H1 (cell line): ENCODE data around the gene DPP10. TPM values are rescaled to one million over a fixed set of nuclear protein-coding genes. Genes with fewer than 3 reads are reported as not detected.

Experiments used
- CTCF ChIA-PET: fragments of 300-600 bp; sonication (Branson Sonifier 250); formaldehyde crosslinking; loops from one replicate; lab custom pipeline; 2021; ENCODE audit not compliant: partially characterized antibody; lab: Charles Lee
- POLR2A ChIA-PET: fragments of 300-600 bp; sonication (Branson Sonifier 250); formaldehyde crosslinking; loops from one replicate; lab custom pipeline; 2021; ENCODE audit warnings: inconsistent platforms; ENCODE audit not compliant: partially characterized antibody; lab: Charles Lee
- DNase-seq, 2 experiments: peaks; one replicate each; pipeline versions ENCODE4 v3.0.0 to v3.0.0-alpha.2; 2010 to 2022; ENCODE audit warnings: low spot score in 2 of 2, low read depth in 1 of 2, mixed read lengths in 1 of 2
- FAIRE-seq: peaks from 2 replicates; lab custom pipeline; 2011; peaks lifted over from hg19 to GRCh38; lab: Jason Lieb, UNC
- H2AFZ ChIP-seq: 2 replicates; pipeline ENCODE4 v1.8.1; 2012; ENCODE audit warnings: low read length, inconsistent platforms
- H2AK5ac ChIP-seq: 2 replicates; pipeline ENCODE4 v1.6.1; 2013; ENCODE audit warnings: low read depth, low read length
- H2BK120ac ChIP-seq: replicated peaks from 2 replicates; pipeline ENCODE3; 2013; ENCODE audit warnings: low read depth, low read length, inconsistent platforms
- H2BK12ac ChIP-seq: 2 replicates; pipeline ENCODE4 v1.6.1; 2013; ENCODE audit warnings: low read depth, low read length
- H2BK15ac ChIP-seq: 2 replicates; pipeline ENCODE4 v1.6.1; 2013; ENCODE audit warnings: low read length
- H2BK20ac ChIP-seq: 2 replicates; pipeline ENCODE4 v1.6.1; 2013; ENCODE audit warnings: low read length
- H2BK5ac ChIP-seq: 2 replicates; pipeline ENCODE4 v1.6.1; 2013; ENCODE audit warnings: low read depth, low read length
- H3K14ac ChIP-seq: 2 replicates; pipeline ENCODE4 v1.6.1; 2013; ENCODE audit warnings: inconsistent platforms; ENCODE audit not compliant: insufficient read length
- H3K18ac ChIP-seq: 2 replicates; pipeline ENCODE4 v1.6.1; 2013; ENCODE audit warnings: low read length; ENCODE audit errors: extremely low read depth
- H3K23ac ChIP-seq: 2 replicates; pipeline ENCODE4 v1.6.1; 2013; ENCODE audit warnings: inconsistent platforms; ENCODE audit not compliant: insufficient read length
- H3K23me2 ChIP-seq: 2 replicates; pipeline ENCODE4 v1.6.1; 2013; ENCODE audit warnings: low read depth, low read length
- H3K27ac ChIP-seq: 2 replicates; pipeline ENCODE4 v1.6.1; 2011; ENCODE audit warnings: low read depth, low read length, inconsistent platforms
- H3K27me3 ChIP-seq, 4 experiments: replicated peaks in 1 of 4; 1 replicate in 1 of 4; 2 replicates in 3 of 4; pipeline versions ENCODE4 v1.6.1 to v1.8.1; 2011 to 2013; ENCODE audit warnings: low read length in 3 of 4, mild to moderate bottlenecking in 3 of 4, inconsistent platforms in 2 of 4, mixed read lengths in 2 of 4, moderate library complexity in 1 of 4; ENCODE audit not compliant: control insufficient read depth in 3 of 4, insufficient read depth in 3 of 4; ENCODE audit errors: extremely low read depth in 1 of 4
- H3K36me3 ChIP-seq, 4 experiments: 2 replicates each; pipeline versions ENCODE4 v1.6.1 to v1.8.1; 2011 to 2013; ENCODE audit warnings: mild to moderate bottlenecking in 4 of 4, low read length in 3 of 4, moderate library complexity in 2 of 4, control low read depth in 1 of 4, inconsistent platforms in 1 of 4; ENCODE audit not compliant: insufficient read depth in 4 of 4, control insufficient read depth in 2 of 4
- H3K4ac ChIP-seq: replicated peaks from 2 replicates; pipeline ENCODE3; 2013; ENCODE audit warnings: low read length, low read depth, mixed read lengths, inconsistent platforms; ENCODE audit not compliant: insufficient read length
- H3K4me1 ChIP-seq, 4 experiments: replicated peaks in 1 of 4; 1 replicate in 1 of 4; 2 replicates in 3 of 4; pipeline versions ENCODE4 v1.6.1 to v1.8.1; 2011 to 2013; ENCODE audit warnings: low read length in 3 of 4, inconsistent platforms in 2 of 4, mixed read lengths in 1 of 4; ENCODE audit not compliant: insufficient read depth in 4 of 4, control insufficient read depth in 3 of 4
- H3K4me2 ChIP-seq, 2 experiments: 2 replicates each; pipeline versions ENCODE4 v1.6.1 to v1.8.1; 2011 to 2013; ENCODE audit warnings: low read depth in 2 of 2, low read length in 2 of 2, control low read depth in 1 of 2, inconsistent platforms in 1 of 2, mild to moderate bottlenecking in 1 of 2; ENCODE audit not compliant: insufficient read depth in 1 of 2
- H3K4me3 ChIP-seq, 4 experiments: fragments of 200-600, 300-600 bp in 1 of 4; sonication (generic), shearing (Covaris generic), sonication (Bioruptor Twin) in 1 of 4; 2 replicates each; pipeline versions ENCODE4 v1.5.1 to v1.8.1; 2011 to 2016; ENCODE audit warnings: low read length in 4 of 4, low read depth in 3 of 4, control low read depth in 2 of 4, inconsistent platforms in 2 of 4, mild to moderate bottlenecking in 2 of 4, mixed read lengths in 1 of 4, moderate library complexity in 1 of 4; ENCODE audit not compliant: insufficient read depth in 2 of 4; ENCODE audit errors: extremely low read depth in 1 of 4
- H3K56ac ChIP-seq: replicated peaks from 2 replicates; pipeline ENCODE3; 2013; ENCODE audit warnings: low read depth, mild to moderate bottlenecking, mixed read lengths, low read length, inconsistent platforms; ENCODE audit not compliant: insufficient read length
- H3K79me1 ChIP-seq: 2 replicates; pipeline ENCODE4 v1.6.1; 2013; ENCODE audit warnings: low read depth, low read length, control low read depth
- H3K79me2 ChIP-seq, 2 experiments: 2 replicates each; pipeline versions ENCODE4 v1.6.1 to v1.8.1; 2012 to 2013; ENCODE audit warnings: low read length in 2 of 2, mild to moderate bottlenecking in 2 of 2, inconsistent platforms in 1 of 2; ENCODE audit not compliant: insufficient read depth in 2 of 2, control insufficient read depth in 1 of 2
- H3K9ac ChIP-seq, 4 experiments: replicated peaks in 1 of 4; 1 replicate in 1 of 4; 2 replicates in 3 of 4; pipeline versions ENCODE4 v1.6.1 to v1.8.1; 2011 to 2013; ENCODE audit warnings: low read depth in 3 of 4, low read length in 3 of 4, control low read depth in 2 of 4, mild to moderate bottlenecking in 2 of 4, moderate library complexity in 2 of 4, inconsistent platforms in 1 of 4; ENCODE audit errors: extremely low read depth in 1 of 4
- H3K9me3 ChIP-seq, 2 experiments: 2 replicates each; pipeline versions ENCODE4 v1.6.1 to v1.8.1; 2012 to 2013; ENCODE audit warnings: mild to moderate bottlenecking in 2 of 2, moderate library complexity in 2 of 2, control low read depth in 1 of 2, inconsistent platforms in 1 of 2, low read depth in 1 of 2, low read length in 1 of 2, mixed read lengths in 1 of 2; ENCODE audit not compliant: insufficient read depth in 2 of 2
- H4K20me1 ChIP-seq, 2 experiments: replicated peaks in 1 of 2; 2 replicates each; pipeline versions ENCODE3 to v1.8.1; 2011 to 2013; ENCODE audit warnings: inconsistent platforms in 2 of 2, low read length in 2 of 2, mild to moderate bottlenecking in 1 of 2; ENCODE audit not compliant: insufficient read depth in 2 of 2, control insufficient read depth in 1 of 2
- H4K5ac ChIP-seq: 2 replicates; pipeline ENCODE4 v1.6.1; 2013; ENCODE audit warnings: low read length, low read depth, mixed read lengths, inconsistent platforms; ENCODE audit not compliant: insufficient read length
- H4K8ac ChIP-seq: 2 replicates; pipeline ENCODE4 v1.8.0; 2013; ENCODE audit warnings: mild to moderate bottlenecking, moderate library complexity, low read length, inconsistent platforms; ENCODE audit not compliant: insufficient read depth; ENCODE audit errors: extremely low read depth
- H4K91ac ChIP-seq: replicated peaks from 2 replicates; pipeline ENCODE3; 2013; ENCODE audit warnings: low read length, mixed read lengths, inconsistent platforms; ENCODE audit not compliant: insufficient read length
- ASH2L ChIP-seq: fragments of 200-600, 300-600 bp; sonication (generic); IDR thresholded peaks from one replicate; pipeline ENCODE4 v1.7.1; 2017; ENCODE audit warnings: low read length
- BRCA1 ChIP-seq: IDR thresholded peaks from 2 replicates; pipeline ENCODE4 v1.6.1; 2012; ENCODE audit warnings: low read depth, low read length, improper control_type of control experiment
- CREB1 ChIP-seq: IDR thresholded peaks from 2 replicates; pipeline ENCODE4 v1.6.1; 2012; ENCODE audit warnings: inconsistent platforms
- EP300 ChIP-seq, 2 experiments: IDR thresholded peaks; 1 replicate in 1 of 2; 2 replicates in 1 of 2; pipeline ENCODE4 v1.6.1; 2011 to 2012; ENCODE audit warnings: low read depth in 2 of 2, low read length in 2 of 2, mild to moderate bottlenecking in 2 of 2, borderline replicate concordance in 1 of 2, inconsistent platforms in 1 of 2, moderate library complexity in 1 of 2
- EZH2 ChIP-seq: fragments of 200-600 bp; sonication (generic); IDR thresholded peaks from 2 replicates; pipeline ENCODE4 v1.7.1; 2012; ENCODE audit warnings: low read depth, mild to moderate bottlenecking, moderate library complexity, low read length, inconsistent platforms; ENCODE audit not compliant: severe bottlenecking
- HDAC2 ChIP-seq, 2 experiments: fragments of 300-600 bp in 1 of 2; sonication (generic) in 1 of 2; IDR thresholded peaks; 2 replicates each; pipeline ENCODE4 v1.6.1; 2011 to 2012; ENCODE audit warnings: low read depth in 2 of 2, low read length in 2 of 2, mild to moderate bottlenecking in 2 of 2, moderate library complexity in 2 of 2, borderline replicate concordance in 1 of 2, inconsistent platforms in 1 of 2
- KDM1A ChIP-seq: fragments of 200-600, 300-600 bp; sonication (generic); IDR thresholded peaks from 2 replicates; pipeline ENCODE4 v1.7.1; 2016; ENCODE audit warnings: mild to moderate bottlenecking, low read length, borderline replicate concordance
- NRF1 ChIP-seq: IDR thresholded peaks from 2 replicates; pipeline ENCODE4 v1.6.1; 2011; ENCODE audit warnings: mild to moderate bottlenecking, low read depth, low read length, improper control_type of control experiment
- RXRA ChIP-seq: IDR thresholded peaks from 2 replicates; pipeline ENCODE4 v1.6.1; 2011; ENCODE audit warnings: low read depth, mild to moderate bottlenecking, low read length, moderate library complexity; ENCODE audit not compliant: insufficient read depth
- SP2 ChIP-seq: IDR thresholded peaks from 2 replicates; pipeline ENCODE4 v1.6.1; 2012; ENCODE audit warnings: mild to moderate bottlenecking, low read length, inconsistent platforms
- TAF7 ChIP-seq: optimal IDR thresholded peaks from 2 replicates; pipeline ENCODE3; 2011; ENCODE audit warnings: low read depth, mild to moderate bottlenecking, inconsistent platforms, low read length, moderate library complexity, borderline replicate concordance
- WGBS, 2 experiments: shearing (Covaris generic) in 1 of 2; methylation state at CpG; one replicate each; pipeline versions ENCODE4 v1.1.6 to v1.1.7; 2013 to 2015; ENCODE audit warnings: low lambda C conversion rate in 2 of 2, mixed read lengths in 2 of 2, inconsistent platforms in 1 of 2, low coverage in 1 of 2, missing lambda C conversion rate in 1 of 2; ENCODE audit not compliant: insufficient replicate concordance in 2 of 2, insufficient coverage in 1 of 2, insufficient read length in 1 of 2; ENCODE audit errors: extremely low coverage in 1 of 2, missing lambda C conversion rate in 1 of 2; 5-methylcytosine and 5-hydroxymethylcytosine counted together
- polyA plus RNA-seq, 7 experiments: library from polyadenylated mRNA; depleted of rRNA in 3 of 7; stranded (reverse) in 5 of 7; unstranded in 2 of 7; fragments of >200 nt in 5 of 7; fragments of 200-250 nt in 2 of 7; gene quantifications; 1 replicate in 5 of 7; 2 replicates in 1 of 7; 4 replicates in 1 of 7; pipeline versions ENCODE4 v1.2.1 to v1.2.3, GENCODE V29; 2011 to 2013; ENCODE audit warnings: missing spikeins in 2 of 7, mixed read lengths in 2 of 7
- total RNA-seq: library from RNA; stranded (reverse); fragmentation: NEBNext Ultra II Directional; extraction: Animal tissue kit (Norgen Biotek cat#: 25700); gene quantifications from 2 replicates; pipeline ENCODE4 v1.2.1, GENCODE V29; 2021
- TF ChIP-seq, protein P1 (sequence below): IDR thresholded peaks from 2 replicates; pipeline ENCODE4 v1.6.1; 2011; ENCODE audit warnings: low read depth, mild to moderate bottlenecking, low read length; ENCODE audit not compliant: insufficient read depth
- TF ChIP-seq, protein P2 (sequence below): IDR thresholded peaks from 2 replicates; pipeline ENCODE4 v1.6.1; 2011; ENCODE audit warnings: low read length, improper control_type of control experiment

DPP10 gene
- total and polyA plus RNA-seq, 2 of the 8 experiments (the other 6 are each of a cell fraction or from before 2014, with no cell fraction given): 3.3 to 7.2 TPM

GRCh38 chr2:115533081-115533480 lies 1090.6 kb downstream of the DPP10 start:
- FAIRE-seq (no peak), DNase-seq (no peak)
- no peak overlapping the region for H2BK5ac ChIP-seq
- H3K27ac ChIP-seq: no peak overlapping the region
- 68% methylated on average over 4 of the region's 4 CpGs; no CpG with 5 or more reads in 1 of the 2 experiments for WGBS, 2 experiments
- no peak overlapping the region for H3K4me3 ChIP-seq
- H2BK120ac ChIP-seq: no peak overlapping the region
- H3K27me3 ChIP-seq: no peaks in the 10 kb centered on the region
- no peaks in the 10 kb centered on the region for H3K36me3 ChIP-seq
- H3K4me2 ChIP-seq: no peak overlapping the region
- no peak overlapping the region for H4K8ac ChIP-seq
- no peak overlapping the region for H2AFZ ChIP-seq
- H4K5ac ChIP-seq: no peak overlapping the region
- H3K23me2 ChIP-seq: no peaks in the 10 kb centered on the region
- H3K14ac ChIP-seq: no peak overlapping the region
- H2BK20ac ChIP-seq: no peak overlapping the region
- ChIA-PET CTCF (no interaction called here), POLR2A (no interaction called here)
- H3K4ac ChIP-seq: no peak overlapping the region
- no peaks in the 10 kb centered on the region for H3K79me1 ChIP-seq
- no peak overlapping the region for H4K91ac ChIP-seq
- no peak overlapping the region for H3K9ac ChIP-seq
- H4K20me1 ChIP-seq: no peaks in the 10 kb centered on the region
- H3K4me1 ChIP-seq: peaks cover 0 to 2% (median 0%) of the 10 kb centered on the region in 4 experiments; a peak in 1 of 7 replicates
- no peaks in the 10 kb centered on the region for H3K9me3 ChIP-seq
- no peak overlapping the region for H2BK15ac ChIP-seq
- no peak overlapping the region for H3K18ac ChIP-seq
- H2AK5ac ChIP-seq: no peak overlapping the region
- no peaks in the 10 kb centered on the region for H3K79me2 ChIP-seq
- H3K23ac ChIP-seq: no peak overlapping the region
- H3K56ac ChIP-seq: no peak overlapping the region
- no peak overlapping the region for H2BK12ac ChIP-seq
- TF ChIP-seq CREB1 (no peak), SP2 (no peak), KDM1A (no peak), HDAC2 (IDR thresholded peaks at IDR 0.05; ENCODE audit: borderline replicate concordance in 1 of 2, low read depth in 2 of 2, low read length in 2 of 2) (no peak), ASH2L (no peak), NRF1 (no peak), BRCA1 (no peak), EP300 (IDR thresholded peaks at IDR 0.05; ENCODE audit: borderline replicate concordance in 1 of 2, low read depth in 2 of 2, low read length in 2 of 2) (no peak), EZH2 (no peak), TAF7 (no peak), RXRA (no peak)
- TF ChIP-seq, protein P1, sequence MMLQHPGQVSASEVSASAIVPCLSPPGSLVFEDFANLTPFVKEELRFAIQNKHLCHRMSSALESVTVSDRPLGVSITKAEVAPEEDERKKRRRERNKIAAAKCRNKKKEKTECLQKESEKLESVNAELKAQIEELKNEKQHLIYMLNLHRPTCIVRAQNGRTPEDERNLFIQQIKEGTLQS: no peak
- TF ChIP-seq, protein P2, sequence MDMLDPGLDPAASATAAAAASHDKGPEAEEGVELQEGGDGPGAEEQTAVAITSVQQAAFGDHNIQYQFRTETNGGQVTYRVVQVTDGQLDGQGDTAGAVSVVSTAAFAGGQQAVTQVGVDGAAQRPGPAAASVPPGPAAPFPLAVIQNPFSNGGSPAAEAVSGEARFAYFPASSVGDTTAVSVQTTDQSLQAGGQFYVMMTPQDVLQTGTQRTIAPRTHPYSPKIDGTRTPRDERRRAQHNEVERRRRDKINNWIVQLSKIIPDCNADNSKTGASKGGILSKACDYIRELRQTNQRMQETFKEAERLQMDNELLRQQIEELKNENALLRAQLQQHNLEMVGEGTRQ: no peak
